ENCODE measurements around the gene MPST.
A peak's percentile ranks its signal among the peaks of the same experiment; 100 is the strongest.

Gene MPST

DNA sequence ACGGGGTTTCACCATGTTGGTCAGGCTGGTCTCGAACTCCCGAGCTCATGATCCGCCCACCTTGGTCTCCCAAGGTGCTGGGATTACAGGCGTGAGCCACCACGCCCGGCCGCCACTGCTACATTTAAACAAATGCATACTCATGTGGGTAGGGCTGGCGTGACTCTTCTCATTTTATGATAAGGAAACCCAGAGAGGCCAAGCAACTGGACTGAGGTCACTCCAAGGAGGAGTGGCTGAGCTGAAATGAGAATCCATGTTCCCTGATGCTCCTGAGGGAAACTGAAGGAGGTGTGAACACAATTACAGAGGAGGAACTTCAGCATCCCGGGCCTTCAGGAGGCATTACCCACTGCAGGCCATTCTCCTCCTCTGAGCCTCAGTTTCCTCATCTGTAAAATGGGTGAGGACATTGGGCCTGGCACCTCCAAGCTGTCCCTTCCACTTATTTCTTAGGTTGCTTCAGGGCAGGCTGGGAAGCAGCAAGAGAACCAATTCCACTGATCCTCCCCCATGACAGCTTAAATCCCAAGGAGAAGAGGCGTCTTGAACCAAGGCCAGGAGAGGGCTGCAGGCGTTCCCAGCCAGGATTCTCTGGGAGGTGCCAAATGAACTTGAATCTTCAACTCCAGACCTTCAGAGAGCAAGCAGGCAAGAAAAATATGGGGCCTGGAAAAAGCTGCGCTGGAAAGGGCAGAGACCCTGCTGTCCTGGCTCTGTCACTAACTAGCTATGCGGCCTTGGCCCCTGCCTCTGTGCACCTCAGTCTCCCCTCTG is 3.2 kb upstream of the MPST start:
- in situ Hi-C loops (cut with HindIII; ENCODE audit: low sequenced_read_pairs) = no loop called here
- no peak for TF ChIP-seq CTCF (IDR thresholded peaks at IDR 0.05; ENCODE audit: low read depth, low read length, missing control alignments)
- no peak overlapping the region for H3K4me3 ChIP-seq (ENCODE audit: low read depth, low read length)
- no peak for DNase-seq (ENCODE audit: low read depth)

GRCh38 chr22:37017356-37017755 is 2.2 kb upstream of the MPST start:
- H3K4me3 ChIP-seq (ENCODE audit: low read depth, low read length) = no peak overlapping the region
- no peak for DNase-seq (ENCODE audit: low read depth)
- in situ Hi-C loops (cut with HindIII; ENCODE audit: low sequenced_read_pairs) = no loop called here
- no peak for TF ChIP-seq CTCF (IDR thresholded peaks at IDR 0.05; ENCODE audit: low read depth, low read length, missing control alignments)

- DNase-seq (ENCODE audit: low read depth) = no peak
- no peak for TF ChIP-seq CTCF (IDR thresholded peaks at IDR 0.05; ENCODE audit: low read depth, low read length, missing control alignments)
- H3K4me3 ChIP-seq (ENCODE audit: low read depth, low read length) = peak overlapping the region; percentile 86
- in situ Hi-C loops (cut with HindIII; ENCODE audit: low sequenced_read_pairs) = no loop called here
Measured at GRCh38 chr22:37018086-37018814, 1.3 kb upstream of the MPST start.

GRCh38 chr22:37018815-37019308 is 680 bp upstream of the MPST start:
- TF ChIP-seq CTCF (IDR thresholded peaks at IDR 0.05; ENCODE audit: low read depth, low read length, missing control alignments) = no peak
- in situ Hi-C loops (cut with HindIII; ENCODE audit: low sequenced_read_pairs) = no loop called here
- peak overlapping the region; percentile 86 for H3K4me3 ChIP-seq (ENCODE audit: low read depth, low read length)
- no peak for DNase-seq (ENCODE audit: low read depth)

DNA sequence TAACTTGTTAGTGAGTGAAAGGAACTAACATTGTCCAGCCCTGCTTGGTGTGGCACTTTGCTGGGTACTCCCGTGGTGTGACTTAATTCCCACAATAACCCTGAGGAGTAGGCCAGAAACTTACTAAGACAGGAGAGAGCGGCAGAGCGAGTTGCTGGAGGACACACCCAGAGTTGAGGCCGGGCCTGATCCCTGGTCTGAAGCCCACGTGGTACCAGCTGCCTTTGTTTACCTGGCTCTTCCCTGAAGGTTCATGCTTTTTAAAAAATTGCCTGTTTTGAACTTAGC is 594 bp downstream of the MPST start:
- H3K4me3 ChIP-seq (ENCODE audit: low read depth, low read length) = peak overlapping the region; percentile 86
- in situ Hi-C loops (cut with HindIII; ENCODE audit: low sequenced_read_pairs) = no loop called here
- DNase-seq (ENCODE audit: low read depth) = no peak
- no peak for TF ChIP-seq CTCF (IDR thresholded peaks at IDR 0.05; ENCODE audit: low read depth, low read length, missing control alignments)

DNA sequence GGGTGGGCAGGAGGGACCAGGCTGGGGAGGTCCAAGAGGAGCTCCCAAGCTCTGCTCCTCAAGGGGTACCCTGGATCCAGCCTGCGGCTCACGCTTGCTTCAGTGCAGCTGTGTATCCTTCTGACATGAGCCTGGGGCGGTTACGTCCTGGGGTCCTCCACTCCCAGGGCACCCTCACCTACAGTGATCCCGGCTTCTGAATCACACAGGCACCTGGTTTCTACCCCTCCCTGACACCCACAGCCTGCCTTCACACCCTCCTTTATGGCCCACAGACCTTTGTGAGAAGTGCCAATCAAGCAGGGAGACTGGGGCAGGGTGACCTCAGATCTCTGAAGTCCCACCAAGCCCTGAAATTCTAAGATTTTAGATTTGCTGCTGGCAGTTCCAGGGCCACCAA is 1.5 kb downstream of the MPST start:
- in situ Hi-C loops (cut with HindIII; ENCODE audit: low sequenced_read_pairs) = no loop called here
- no peak overlapping the region for H3K4me3 ChIP-seq (ENCODE audit: low read depth, low read length)
- TF ChIP-seq CTCF (IDR thresholded peaks at IDR 0.05; ENCODE audit: low read depth, low read length, missing control alignments) = no peak
- DNase-seq (ENCODE audit: low read depth) = no peak
